H1 (cell line): ENCODE results near the gene NLN. TPM values are rescaled to one million over a fixed set of nuclear protein-coding genes. Genes with fewer than 3 reads are reported as not detected.

Experiments
- CTCF ChIA-PET: fragments of 300-600 bp; sonication (Branson Sonifier 250); formaldehyde crosslinking; loops from one replicate; lab custom pipeline; 2021; ENCODE audit not compliant: partially characterized antibody; lab: Charles Lee
- POLR2A ChIA-PET: fragments of 300-600 bp; sonication (Branson Sonifier 250); formaldehyde crosslinking; loops from one replicate; lab custom pipeline; 2021; ENCODE audit warnings: inconsistent platforms; ENCODE audit not compliant: partially characterized antibody; lab: Charles Lee
- DNase-seq, 2 experiments: peaks; one replicate each; pipeline versions ENCODE4 v3.0.0 to v3.0.0-alpha.2; 2010 to 2022; ENCODE audit warnings: low spot score in 2 of 2, low read depth in 1 of 2, mixed read lengths in 1 of 2
- FAIRE-seq: peaks from 2 replicates; lab custom pipeline; 2011; peaks lifted over from hg19 to GRCh38; lab: Jason Lieb, UNC
- H2AFZ ChIP-seq: 2 replicates; pipeline ENCODE4 v1.8.1; 2012; ENCODE audit warnings: low read length, inconsistent platforms
- H2AK5ac ChIP-seq: 2 replicates; pipeline ENCODE4 v1.6.1; 2013; ENCODE audit warnings: low read depth, low read length
- H2BK120ac ChIP-seq: replicated peaks from 2 replicates; pipeline ENCODE3; 2013; ENCODE audit warnings: low read depth, low read length, inconsistent platforms
- H2BK12ac ChIP-seq: 2 replicates; pipeline ENCODE4 v1.6.1; 2013; ENCODE audit warnings: low read depth, low read length
- H2BK15ac ChIP-seq: 2 replicates; pipeline ENCODE4 v1.6.1; 2013; ENCODE audit warnings: low read length
- H2BK20ac ChIP-seq: 2 replicates; pipeline ENCODE4 v1.6.1; 2013; ENCODE audit warnings: low read length
- H2BK5ac ChIP-seq: 2 replicates; pipeline ENCODE4 v1.6.1; 2013; ENCODE audit warnings: low read depth, low read length
- H3K14ac ChIP-seq: 2 replicates; pipeline ENCODE4 v1.6.1; 2013; ENCODE audit warnings: inconsistent platforms; ENCODE audit not compliant: insufficient read length
- H3K18ac ChIP-seq: 2 replicates; pipeline ENCODE4 v1.6.1; 2013; ENCODE audit warnings: low read length; ENCODE audit errors: extremely low read depth
- H3K23ac ChIP-seq: 2 replicates; pipeline ENCODE4 v1.6.1; 2013; ENCODE audit warnings: inconsistent platforms; ENCODE audit not compliant: insufficient read length
- H3K23me2 ChIP-seq: 2 replicates; pipeline ENCODE4 v1.6.1; 2013; ENCODE audit warnings: low read depth, low read length
- H3K27ac ChIP-seq: 2 replicates; pipeline ENCODE4 v1.6.1; 2011; ENCODE audit warnings: low read depth, low read length, inconsistent platforms
- H3K27me3 ChIP-seq, 4 experiments: replicated peaks in 1 of 4; 1 replicate in 1 of 4; 2 replicates in 3 of 4; pipeline versions ENCODE4 v1.6.1 to v1.8.1; 2011 to 2013; ENCODE audit warnings: low read length in 3 of 4, mild to moderate bottlenecking in 3 of 4, inconsistent platforms in 2 of 4, mixed read lengths in 2 of 4, moderate library complexity in 1 of 4; ENCODE audit not compliant: control insufficient read depth in 3 of 4, insufficient read depth in 3 of 4; ENCODE audit errors: extremely low read depth in 1 of 4
- H3K36me3 ChIP-seq, 4 experiments: 2 replicates each; pipeline versions ENCODE4 v1.6.1 to v1.8.1; 2011 to 2013; ENCODE audit warnings: mild to moderate bottlenecking in 4 of 4, low read length in 3 of 4, moderate library complexity in 2 of 4, control low read depth in 1 of 4, inconsistent platforms in 1 of 4; ENCODE audit not compliant: insufficient read depth in 4 of 4, control insufficient read depth in 2 of 4
- H3K4ac ChIP-seq: replicated peaks from 2 replicates; pipeline ENCODE3; 2013; ENCODE audit warnings: low read length, low read depth, mixed read lengths, inconsistent platforms; ENCODE audit not compliant: insufficient read length
- H3K4me1 ChIP-seq, 4 experiments: replicated peaks in 1 of 4; 1 replicate in 1 of 4; 2 replicates in 3 of 4; pipeline versions ENCODE4 v1.6.1 to v1.8.1; 2011 to 2013; ENCODE audit warnings: low read length in 3 of 4, inconsistent platforms in 2 of 4, mixed read lengths in 1 of 4; ENCODE audit not compliant: insufficient read depth in 4 of 4, control insufficient read depth in 3 of 4
- H3K4me2 ChIP-seq, 2 experiments: 2 replicates each; pipeline versions ENCODE4 v1.6.1 to v1.8.1; 2011 to 2013; ENCODE audit warnings: low read depth in 2 of 2, low read length in 2 of 2, control low read depth in 1 of 2, inconsistent platforms in 1 of 2, mild to moderate bottlenecking in 1 of 2; ENCODE audit not compliant: insufficient read depth in 1 of 2
- H3K4me3 ChIP-seq, 4 experiments: fragments of 200-600, 300-600 bp in 1 of 4; sonication (generic), shearing (Covaris generic), sonication (Bioruptor Twin) in 1 of 4; 2 replicates each; pipeline versions ENCODE4 v1.5.1 to v1.8.1; 2011 to 2016; ENCODE audit warnings: low read length in 4 of 4, low read depth in 3 of 4, control low read depth in 2 of 4, inconsistent platforms in 2 of 4, mild to moderate bottlenecking in 2 of 4, mixed read lengths in 1 of 4, moderate library complexity in 1 of 4; ENCODE audit not compliant: insufficient read depth in 2 of 4; ENCODE audit errors: extremely low read depth in 1 of 4
- H3K56ac ChIP-seq: replicated peaks from 2 replicates; pipeline ENCODE3; 2013; ENCODE audit warnings: low read depth, mild to moderate bottlenecking, mixed read lengths, low read length, inconsistent platforms; ENCODE audit not compliant: insufficient read length
- H3K79me1 ChIP-seq: 2 replicates; pipeline ENCODE4 v1.6.1; 2013; ENCODE audit warnings: low read depth, low read length, control low read depth
- H3K79me2 ChIP-seq, 2 experiments: 2 replicates each; pipeline versions ENCODE4 v1.6.1 to v1.8.1; 2012 to 2013; ENCODE audit warnings: low read length in 2 of 2, mild to moderate bottlenecking in 2 of 2, inconsistent platforms in 1 of 2; ENCODE audit not compliant: insufficient read depth in 2 of 2, control insufficient read depth in 1 of 2
- H3K9ac ChIP-seq, 4 experiments: replicated peaks in 1 of 4; 1 replicate in 1 of 4; 2 replicates in 3 of 4; pipeline versions ENCODE4 v1.6.1 to v1.8.1; 2011 to 2013; ENCODE audit warnings: low read depth in 3 of 4, low read length in 3 of 4, control low read depth in 2 of 4, mild to moderate bottlenecking in 2 of 4, moderate library complexity in 2 of 4, inconsistent platforms in 1 of 4; ENCODE audit errors: extremely low read depth in 1 of 4
- H3K9me3 ChIP-seq, 2 experiments: 2 replicates each; pipeline versions ENCODE4 v1.6.1 to v1.8.1; 2012 to 2013; ENCODE audit warnings: mild to moderate bottlenecking in 2 of 2, moderate library complexity in 2 of 2, control low read depth in 1 of 2, inconsistent platforms in 1 of 2, low read depth in 1 of 2, low read length in 1 of 2, mixed read lengths in 1 of 2; ENCODE audit not compliant: insufficient read depth in 2 of 2
- H4K20me1 ChIP-seq, 2 experiments: replicated peaks in 1 of 2; 2 replicates each; pipeline versions ENCODE3 to v1.8.1; 2011 to 2013; ENCODE audit warnings: inconsistent platforms in 2 of 2, low read length in 2 of 2, mild to moderate bottlenecking in 1 of 2; ENCODE audit not compliant: insufficient read depth in 2 of 2, control insufficient read depth in 1 of 2
- H4K5ac ChIP-seq: 2 replicates; pipeline ENCODE4 v1.6.1; 2013; ENCODE audit warnings: low read length, low read depth, mixed read lengths, inconsistent platforms; ENCODE audit not compliant: insufficient read length
- H4K8ac ChIP-seq: 2 replicates; pipeline ENCODE4 v1.8.0; 2013; ENCODE audit warnings: mild to moderate bottlenecking, moderate library complexity, low read length, inconsistent platforms; ENCODE audit not compliant: insufficient read depth; ENCODE audit errors: extremely low read depth
- H4K91ac ChIP-seq: replicated peaks from 2 replicates; pipeline ENCODE3; 2013; ENCODE audit warnings: low read length, mixed read lengths, inconsistent platforms; ENCODE audit not compliant: insufficient read length
- ATF3 ChIP-seq: IDR thresholded peaks from 2 replicates; pipeline ENCODE4 v1.6.1; 2011; ENCODE audit warnings: low read depth, mild to moderate bottlenecking, low read length; ENCODE audit not compliant: insufficient read depth
- BACH1 ChIP-seq: IDR thresholded peaks from 2 replicates; pipeline ENCODE4 v1.6.1; 2012; ENCODE audit warnings: low read length, improper control_type of control experiment
- EP300 ChIP-seq, 2 experiments: IDR thresholded peaks; 1 replicate in 1 of 2; 2 replicates in 1 of 2; pipeline ENCODE4 v1.6.1; 2011 to 2012; ENCODE audit warnings: low read depth in 2 of 2, low read length in 2 of 2, mild to moderate bottlenecking in 2 of 2, borderline replicate concordance in 1 of 2, inconsistent platforms in 1 of 2, moderate library complexity in 1 of 2
- KDM5A ChIP-seq: fragments of 200-600 bp; IDR thresholded peaks from 2 replicates; pipeline ENCODE4 v1.7.1; 2012; ENCODE audit warnings: mild to moderate bottlenecking, low read length, inconsistent platforms, mixed read lengths
- SIN3A ChIP-seq, 2 experiments: IDR thresholded peaks in 1 of 2; conservative IDR thresholded peaks in 1 of 2; 2 replicates each; pipeline ENCODE4 v1.6.1; 2011 to 2012; ENCODE audit warnings: low read length in 2 of 2, improper control_type of control experiment in 1 of 2, low read depth in 1 of 2, mild to moderate bottlenecking in 1 of 2
- WGBS, 2 experiments: shearing (Covaris generic) in 1 of 2; methylation state at CpG; one replicate each; pipeline versions ENCODE4 v1.1.6 to v1.1.7; 2013 to 2015; ENCODE audit warnings: low lambda C conversion rate in 2 of 2, mixed read lengths in 2 of 2, inconsistent platforms in 1 of 2, low coverage in 1 of 2, missing lambda C conversion rate in 1 of 2; ENCODE audit not compliant: insufficient replicate concordance in 2 of 2, insufficient coverage in 1 of 2, insufficient read length in 1 of 2; ENCODE audit errors: extremely low coverage in 1 of 2, missing lambda C conversion rate in 1 of 2; 5-methylcytosine and 5-hydroxymethylcytosine counted together
- polyA plus RNA-seq, 7 experiments: library from polyadenylated mRNA; depleted of rRNA in 3 of 7; stranded (reverse) in 5 of 7; unstranded in 2 of 7; fragments of >200 nt in 5 of 7; fragments of 200-250 nt in 2 of 7; gene quantifications; 1 replicate in 5 of 7; 2 replicates in 1 of 7; 4 replicates in 1 of 7; pipeline versions ENCODE4 v1.2.1 to v1.2.3, GENCODE V29; 2011 to 2013; ENCODE audit warnings: missing spikeins in 2 of 7, mixed read lengths in 2 of 7
- total RNA-seq: library from RNA; stranded (reverse); fragmentation: NEBNext Ultra II Directional; extraction: Animal tissue kit (Norgen Biotek cat#: 25700); gene quantifications from 2 replicates; pipeline ENCODE4 v1.2.1, GENCODE V29; 2021

The NLN gene
- total and polyA plus RNA-seq, 2 of the 8 experiments (the other 6 are each of a cell fraction or from before 2014, with no cell fraction given), result 46.7 to 192 TPM

- CTCF ChIA-PET, result interaction anchor here (0.6 kb wide), 1 partner anchor 61 kb away, joined by 3 read pairs; no protein-coding TSS in a partner anchor
- no peak for FAIRE-seq
- TF ChIP-seq KDM5A (no peak), BACH1 (no peak), ATF3 (no peak), SIN3A (conservative IDR thresholded peaks at IDR 0.05 in 1 of 2, IDR thresholded peaks at IDR 0.05 in 1 of 2; ENCODE audit: low read depth in 1 of 2, low read length in 2 of 2) (no peak), EP300 (IDR thresholded peaks at IDR 0.05; ENCODE audit: borderline replicate concordance in 1 of 2, low read depth in 2 of 2, low read length in 2 of 2) (no peak)
Observed at GRCh38 chr5:65766175-65766574, 44.2 kb downstream of the NLN start.

More at GRCh38 chr5:65766175-65766574, 44.2 kb downstream of the NLN start:
- Histone ChIP-seq H3K4ac (no peak overlapping the region), H3K27me3 (no peaks in the 10 kb centered on the region), H4K5ac (no peak overlapping the region), H2BK20ac (no peak overlapping the region), H2AFZ (no peak overlapping the region), H3K36me3 (peaks cover 2 to 28% (median 14%) of the 10 kb centered on the region in 4 experiments; a peak in 7 of 8 replicates), H3K9me3 (no peaks in the 10 kb centered on the region), H3K18ac (no peak overlapping the region), H2BK120ac (no peak overlapping the region), H4K8ac (no peak overlapping the region), H2BK15ac (no peak overlapping the region), H3K79me1 (no peaks in the 10 kb centered on the region), H3K23ac (no peak overlapping the region), H3K4me2 (no peak overlapping the region), H3K79me2 (peaks cover 0 to 4% of the 10 kb centered on the region in 2 experiments; a peak in 1 of 4 replicates), H4K91ac (no peak overlapping the region), H2AK5ac (no peak overlapping the region), H2BK12ac (no peak overlapping the region), H3K23me2 (no peaks in the 10 kb centered on the region), H3K27ac (no peak overlapping the region), H3K4me1 (peaks cover 0 to 5% (median 0%) of the 10 kb centered on the region in 4 experiments; a peak in 2 of 7 replicates), H2BK5ac (no peak overlapping the region), H3K9ac (no peak overlapping the region), H4K20me1 (peaks cover 0 to 2% of the 10 kb centered on the region in 2 experiments), H3K56ac (no peak overlapping the region), H3K4me3 (no peak overlapping the region), H3K14ac (no peak overlapping the region)
- no peak for DNase-seq
- POLR2A ChIA-PET, result interaction anchor here (1.2 kb wide), 1 partner anchor 13 kb away, joined by 3 read pairs; no protein-coding TSS in a partner anchor
- 74% methylated on average over 2 of the region's 2 CpGs; no CpG with 5 or more reads in 1 of the 2 experiments for WGBS, 2 experiments
